HEK293 (cell line): ENCODE data around the gene CNPY4.

ENCODE experiments used
- GFI1B ChIP-seq: fragments of 450-650 bp; formaldehyde crosslinking; IDR thresholded peaks from 2 replicates; pipeline ENCODE4 v1.5.1; 2016; ENCODE audit warnings: missing biosample characterization, missing genetic modification characterization
- GLIS2 ChIP-seq: fragments of 450-650 bp; formaldehyde crosslinking; IDR thresholded peaks from 2 replicates; pipeline ENCODE4 v1.5.1; 2016; ENCODE audit warnings: missing biosample characterization, missing genetic modification characterization
- HOXC10 ChIP-seq: sonication (generic); formaldehyde crosslinking; IDR thresholded peaks from 2 replicates; pipeline ENCODE4 v1.8.1; 2023; ENCODE audit warnings: mild to moderate bottlenecking, missing genetic modification reagents
- KLF10 ChIP-seq: fragments of 450-650 bp; IDR thresholded peaks from 2 replicates; pipeline ENCODE4 v1.5.1; 2018; ENCODE audit warnings: missing biosample characterization, mild to moderate bottlenecking, missing genetic modification characterization
- KLF7 ChIP-seq: fragments of 450-650 bp; formaldehyde crosslinking; IDR thresholded peaks from 2 replicates; pipeline ENCODE4 v1.5.1; 2016; ENCODE audit warnings: missing biosample characterization, missing genetic modification characterization, borderline replicate concordance
- PRDM10 ChIP-seq: fragments of 450-650 bp; formaldehyde crosslinking; IDR thresholded peaks from 2 replicates; pipeline ENCODE4 v1.5.1; 2016; ENCODE audit warnings: missing biosample characterization, missing genetic modification characterization
- REST ChIP-seq: fragments of 450-650 bp; formaldehyde crosslinking; IDR thresholded peaks from 2 replicates; pipeline ENCODE4 v1.5.1; 2016; ENCODE audit warnings: missing biosample characterization, missing genetic modification characterization
- SP7 ChIP-seq: fragments of 450-650 bp; formaldehyde crosslinking; IDR thresholded peaks from 2 replicates; pipeline ENCODE4 v1.5.1; 2016; ENCODE audit warnings: missing biosample characterization, missing genetic modification characterization
- WT1 ChIP-seq: fragments of 450-650 bp; formaldehyde crosslinking; IDR thresholded peaks from 2 replicates; pipeline ENCODE4 v1.5.1; 2016; ENCODE audit warnings: missing biosample characterization, missing genetic modification characterization
- YY1 ChIP-seq: fragments of 450-650 bp; formaldehyde crosslinking; IDR thresholded peaks from 2 replicates; pipeline ENCODE4 v1.5.1; 2018; ENCODE audit warnings: missing biosample characterization, missing genetic modification characterization
- ZBTB8A ChIP-seq: fragments of 450-650 bp; formaldehyde crosslinking; IDR thresholded peaks from 2 replicates; pipeline ENCODE4 v1.5.1; 2016; ENCODE audit warnings: missing biosample characterization, missing genetic modification characterization
- ZFHX2 ChIP-seq: fragments of 450-650 bp; formaldehyde crosslinking; conservative IDR thresholded peaks from 2 replicates; pipeline ENCODE4 v1.5.1; 2016; ENCODE audit warnings: missing biosample characterization, missing genetic modification characterization
- ZNF112 ChIP-seq: fragments of 450-650 bp; formaldehyde crosslinking; IDR thresholded peaks from 2 replicates; pipeline ENCODE4 v1.5.0; 2017; ENCODE audit warnings: missing biosample characterization, missing genetic modification characterization
- ZNF121 ChIP-seq: fragments of 450-650 bp; formaldehyde crosslinking; IDR thresholded peaks from 2 replicates; pipeline ENCODE4 v1.5.1; 2016; ENCODE audit warnings: missing biosample characterization, missing genetic modification characterization
- ZNF202 ChIP-seq: fragments of 450-650 bp; formaldehyde crosslinking; IDR thresholded peaks from 2 replicates; pipeline ENCODE4 v1.5.1; 2016; ENCODE audit warnings: missing biosample characterization, missing genetic modification characterization, borderline replicate concordance
- ZNF391 ChIP-seq: fragments of 450-650 bp; formaldehyde crosslinking; IDR thresholded peaks from 2 replicates; pipeline ENCODE4 v1.5.1; 2016; ENCODE audit warnings: low read depth, missing biosample characterization, missing genetic modification characterization, borderline replicate concordance
- ZNF518A ChIP-seq: fragments of 450-650 bp; formaldehyde crosslinking; conservative IDR thresholded peaks from 2 replicates; pipeline ENCODE4 v1.5.1; 2016; ENCODE audit warnings: low read depth, missing biosample characterization, missing genetic modification characterization
- ZNF529 ChIP-seq: fragments of 450-650 bp; formaldehyde crosslinking; IDR thresholded peaks from 2 replicates; pipeline ENCODE4 v1.5.1; 2017; ENCODE audit warnings: missing genetic modification characterization, missing biosample characterization; ENCODE audit not compliant: insufficient replicate concordance
- ZNF530 ChIP-seq: fragments of 450-650 bp; formaldehyde crosslinking; IDR thresholded peaks from 2 replicates; pipeline ENCODE4 v1.5.1; 2016; ENCODE audit warnings: low read depth, missing biosample characterization, missing genetic modification characterization
- ZNF580 ChIP-seq: fragments of 450-650 bp; formaldehyde crosslinking; IDR thresholded peaks from 2 replicates; pipeline ENCODE4 v1.5.1; 2016; ENCODE audit warnings: missing biosample characterization, missing genetic modification characterization
- ZNF639 ChIP-seq: fragments of 450-650 bp; formaldehyde crosslinking; IDR thresholded peaks from 2 replicates; pipeline ENCODE4 v1.5.1; 2016; ENCODE audit warnings: missing biosample characterization, missing genetic modification characterization
- ZNF670 ChIP-seq: fragments of 450-650 bp; formaldehyde crosslinking; IDR thresholded peaks from 2 replicates; pipeline ENCODE4 v1.5.1; 2016; ENCODE audit warnings: missing biosample characterization, missing genetic modification characterization, low read depth
- ZSCAN5A ChIP-seq: fragments of 450-650 bp; formaldehyde crosslinking; IDR thresholded peaks from 2 replicates; pipeline ENCODE4 v1.5.1; 2016; ENCODE audit warnings: missing biosample characterization, missing genetic modification characterization

CNPY4 gene

GRCh38 chr7:100148225-100148558, 28.8 kb downstream of the CNPY4 start (continued):
- TF ChIP-seq ZNF518A (tag by site-specific recombination): 0 out of 2 replicates have a peak, but pooled peaks have one; percentile 16
- TF ChIP-seq KLF7 (tag by site-specific recombination): peak; percentile 44; the same call in 1 of the 2 replicates
- no peak for TF ChIP-seq ZNF670
- no peak for TF ChIP-seq HOXC10 (CRISPR knock-in tag)
- 0 out of 2 replicates have a peak, but pooled peaks have one; percentile 13 for TF ChIP-seq SP7 (tag by site-specific recombination)
- TF ChIP-seq ZFHX2 (tag by site-specific recombination): no peak
- TF ChIP-seq ZNF121 (tag by site-specific recombination): 0 out of 2 replicates have a peak, but pooled peaks have one; percentile 20
- TF ChIP-seq ZNF112 (tag by site-specific recombination): no peak
- 0 out of 2 replicates have a peak, but pooled peaks have one; percentile 35 for TF ChIP-seq ZBTB8A (tag by site-specific recombination)
- TF ChIP-seq ZNF391 (tag by site-specific recombination): peak; percentile 71; the same call in 1 of the 2 replicates
- no peak for TF ChIP-seq PRDM10 (tag by site-specific recombination)
- 0 out of 2 replicates have a peak, but pooled peaks have one; percentile 20 for TF ChIP-seq ZNF639
- TF ChIP-seq KLF10 (tag by site-specific recombination): peak; percentile 30; the same call in 1 of the 2 replicates
- TF ChIP-seq ZNF580 (tag by site-specific recombination): 0 out of 2 replicates have a peak, but pooled peaks have one; percentile 8
- peak; percentile 53; the same call in 1 of the 2 replicates for TF ChIP-seq GFI1B (tag by site-specific recombination)
- TF ChIP-seq ZNF530 (tag by site-specific recombination): no peak
- TF ChIP-seq GLIS2 (tag by site-specific recombination): no peak
- 0 out of 2 replicates have a peak, but pooled peaks have one; percentile 50 for TF ChIP-seq ZSCAN5A (tag by site-specific recombination)
- no peak for TF ChIP-seq WT1 (tag by site-specific recombination)
- no peak for TF ChIP-seq ZNF202 (tag by site-specific recombination)
- TF ChIP-seq YY1 (tag by site-specific recombination): no peak
- no peak for TF ChIP-seq REST
- TF ChIP-seq ZNF529 (tag by site-specific recombination): no peak
